Measurements from ENCODE around the gene SEMA4B. TPM values are rescaled to one million over a fixed set of nuclear protein-coding genes. Genes with fewer than 3 reads are reported as not detected.

Gene SEMA4B
- total and polyA plus RNA-seq, 2 of the 8 experiments (the other 6 are each of a cell fraction or from before 2014, with no cell fraction given) = 42.7 to 43.0 TPM

GRCh38 chr15:90209591-90209990 lies 8.5 kb downstream of the SEMA4B start (continued):
- no peak for TF ChIP-seq EZH2 (IDR thresholded peaks at IDR 0.05; ENCODE audit: low read depth, low read length, severe bottlenecking)
- no peak for TF ChIP-seq CHD2 (IDR thresholded peaks at IDR 0.05; ENCODE audit: low read length)
